Natural killer cell treated with Interleukin-12 subunit alpha and Interleukin-12 subunit beta and Interleukin-15 and Interleukin-18, amount 100 ng/mL, for 72 hours (primary cell): ENCODE measurements around the gene KLHL2. TPM values are rescaled to one million over a fixed set of nuclear protein-coding genes. Genes with fewer than 3 reads are reported as not detected.
A peak's percentile ranks its signal among the peaks of the same experiment; 100 is the strongest.
"Not testable (repeated sequence)": the region's sequence is repeated elsewhere in the genome, so short reads cannot be mapped to it uniquely, and the experiment has no call there.

Experiments used
- ATAC-seq, 2 donors: fragments of 150-1000 bp; cut with Tn5 transposase in 1 of 2; sonication (Bioruptor Pico), chemical (Tn5 transposase) in 1 of 2; 2 replicates each; pipeline ENCODE4 v1.10.0; 2021
- DNase-seq: peaks from one replicate; pipeline ENCODE4 v3.0.0; 2022; ENCODE audit warnings: low spot score
- H3K27ac Mint-ChIP-seq, 2 donors: 1 replicate in 1 of 2; 2 replicates in 1 of 2; pipeline ENCODE4 v1.8.0; 2022; ENCODE audit warnings: mixed read lengths in 2 of 2, mild to moderate bottlenecking in 1 of 2, moderate library complexity in 1 of 2
- H3K27me3 Mint-ChIP-seq, 2 donors: 1 replicate in 1 of 2; 2 replicates in 1 of 2; pipeline ENCODE4 v1.8.0; 2022; ENCODE audit warnings: mixed read lengths in 2 of 2
- H3K36me3 Mint-ChIP-seq: one replicate; pipeline ENCODE4 v1.8.0; 2022; ENCODE audit warnings: mixed read lengths
- H3K4me1 Mint-ChIP-seq, 2 donors: 1 replicate in 1 of 2; 2 replicates in 1 of 2; pipeline ENCODE4 v1.8.0; 2022; ENCODE audit warnings: low read depth in 2 of 2, mixed read lengths in 2 of 2, mild to moderate bottlenecking in 1 of 2
- H3K4me3 Mint-ChIP-seq: one replicate; pipeline ENCODE4 v1.8.0; 2022; ENCODE audit warnings: mixed read lengths
- H3K9me3 Mint-ChIP-seq: 2 replicates; pipeline ENCODE4 v1.8.0; 2022; ENCODE audit warnings: mixed read lengths
- total RNA-seq, 2 donors: library from RNA; stranded (reverse); gene quantifications; one replicate each; pipeline ENCODE4 v1.2.3, GENCODE V29; 2022

Gene KLHL2
- total RNA-seq, 2 donors from 2014 or later, result 53.7 to 80.1 TPM

DNA sequence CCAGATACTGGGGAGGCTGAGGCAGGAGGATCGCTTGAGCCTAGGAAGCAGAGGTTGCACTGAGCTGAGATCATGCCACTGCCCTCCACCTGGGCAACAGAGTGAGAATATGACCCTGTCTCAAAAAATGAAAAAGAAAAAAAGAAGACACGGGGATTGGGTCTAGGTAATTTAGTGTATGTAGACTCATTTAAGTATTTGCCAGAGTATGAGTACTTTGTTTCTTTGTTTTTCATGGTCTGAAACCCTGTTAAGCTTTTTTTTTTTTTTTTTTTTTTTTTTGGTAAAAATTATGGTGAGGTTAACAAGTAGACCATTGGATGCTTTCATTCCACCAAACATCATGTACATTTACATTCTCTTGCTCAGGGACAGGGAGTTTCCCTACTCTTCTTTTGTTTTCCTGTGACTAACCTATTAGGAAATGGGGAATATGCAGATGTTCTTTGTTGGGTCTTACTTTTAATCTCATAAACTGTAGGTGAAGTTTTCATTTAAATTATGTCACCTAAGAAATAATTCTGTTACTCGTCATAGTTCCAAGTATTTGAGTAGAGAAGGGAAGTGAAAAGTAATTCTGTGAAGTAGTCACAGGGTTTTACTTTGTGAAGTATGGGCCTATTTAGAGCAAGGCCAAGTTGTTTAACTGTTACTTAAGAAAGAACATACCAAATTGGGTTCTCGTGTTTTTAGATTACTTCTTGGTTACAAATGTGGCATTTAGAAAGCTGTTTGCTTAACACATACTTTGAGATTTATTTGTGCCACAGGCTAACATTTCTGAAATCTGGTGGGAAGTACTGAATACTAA, 25.5 kb downstream of the KLHL2 start:
- Mint-ChIP-seq H3K4me3 (peak overlapping the region; percentile 72), H3K36me3 (peaks cover 21% of the 10 kb centered on the region), H3K27ac (peak overlapping the region; percentile 90 to 93), H3K4me1 (peaks cover 27 to 30% of the 10 kb centered on the region in 2 donors)
- not testable (repeated sequence) for H3K27me3 Mint-ChIP-seq, H3K9me3 Mint-ChIP-seq, DNase-seq
- peak; percentile 88 to 90 for ATAC-seq

DNA sequence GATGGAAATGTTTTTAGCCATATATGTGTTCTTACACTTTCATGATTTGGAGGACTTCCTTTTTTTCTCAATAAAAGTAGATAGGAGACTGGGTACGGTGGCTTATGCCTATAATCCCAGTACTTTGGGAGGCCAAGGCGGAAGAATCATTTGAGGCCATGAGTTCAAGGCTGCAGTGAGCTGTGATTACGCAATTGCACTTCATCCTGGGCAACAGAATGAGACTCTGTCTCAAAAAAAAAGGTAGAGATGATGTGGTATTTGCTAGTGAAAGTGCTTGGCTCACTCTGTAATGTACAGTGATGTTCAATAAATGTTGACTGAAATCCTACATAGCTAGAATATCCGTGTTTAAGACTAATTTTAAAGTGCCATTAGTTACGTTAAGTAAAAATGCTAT, 27.4 kb downstream of the KLHL2 start:
- no peaks in the 10 kb centered on the region for H3K27me3 Mint-ChIP-seq
- no peak for DNase-seq
- H3K27ac Mint-ChIP-seq, result peak overlapping the region in 1 of 2 donors; percentile 90
- H3K9me3 Mint-ChIP-seq, result no peaks in the 10 kb centered on the region
- H3K4me1 Mint-ChIP-seq, result peaks cover 32% of the 10 kb centered on the region in 2 donors
- ATAC-seq, result no peak
- H3K36me3 Mint-ChIP-seq, result peaks cover 18% of the 10 kb centered on the region
- no peak overlapping the region for H3K4me3 Mint-ChIP-seq

DNA sequence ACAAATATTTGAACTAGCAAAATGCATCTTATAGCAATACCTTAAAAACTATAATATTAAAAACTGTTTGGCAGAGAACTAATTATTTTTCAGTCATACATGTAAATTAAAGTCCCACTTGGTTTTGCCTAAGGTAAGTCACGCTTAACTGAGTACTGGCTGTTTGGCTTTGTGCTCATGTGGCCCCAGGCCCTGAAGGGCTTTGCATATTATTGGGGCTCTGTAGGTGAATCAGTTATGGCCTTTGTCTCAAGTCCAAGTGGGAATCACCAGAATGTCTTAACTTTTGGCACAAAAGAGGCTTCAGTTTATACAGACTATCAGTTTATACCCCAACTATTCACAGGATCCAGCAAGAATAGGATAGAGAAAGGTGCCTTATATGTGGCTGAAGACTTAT, 29.5 kb downstream of the KLHL2 start:
- not testable (repeated sequence) for H3K9me3 Mint-ChIP-seq, H3K27ac Mint-ChIP-seq, H3K4me3 Mint-ChIP-seq, DNase-seq, ATAC-seq, H3K27me3 Mint-ChIP-seq
- peaks cover 30 to 34% of the 10 kb centered on the region in 2 donors for H3K4me1 Mint-ChIP-seq
- peaks cover 11% of the 10 kb centered on the region for H3K36me3 Mint-ChIP-seq

DNA sequence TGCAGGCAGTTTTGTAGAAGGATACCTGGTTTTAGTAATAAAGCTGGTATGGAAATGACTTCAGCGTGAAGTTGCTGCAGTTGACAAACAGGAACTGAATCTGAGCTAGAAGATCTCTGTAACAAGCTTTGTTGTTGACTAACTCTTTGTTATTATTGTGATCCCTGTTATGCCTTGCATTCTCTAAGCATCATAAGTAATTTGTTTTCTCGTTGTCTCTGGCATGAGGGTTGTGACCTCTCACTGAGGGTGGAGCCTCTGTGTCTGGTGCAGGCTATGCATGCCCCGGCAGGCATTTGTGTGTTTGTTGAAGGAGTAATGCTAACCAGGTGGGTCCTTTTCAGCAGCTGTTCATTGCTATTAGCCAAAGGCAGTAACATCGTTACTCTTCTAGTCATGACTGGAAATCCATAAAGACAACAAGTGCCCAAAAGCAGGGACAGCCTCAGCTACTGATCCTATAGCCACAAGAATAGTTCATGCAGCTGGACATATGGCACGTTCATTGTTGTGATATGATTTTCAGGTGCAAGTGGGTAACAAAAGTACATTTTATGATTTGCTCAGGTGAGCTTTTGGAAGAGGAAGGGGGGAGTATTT, 30.8 kb downstream of the KLHL2 start:
- not testable (repeated sequence) for DNase-seq, H3K4me3 Mint-ChIP-seq, ATAC-seq, H3K9me3 Mint-ChIP-seq, H3K27me3 Mint-ChIP-seq
- peaks cover 11% of the 10 kb centered on the region for H3K36me3 Mint-ChIP-seq
- H3K4me1 Mint-ChIP-seq, result peaks cover 28 to 32% of the 10 kb centered on the region in 2 donors
- peak overlapping the region; percentile 12 to 46 for H3K27ac Mint-ChIP-seq

DNA sequence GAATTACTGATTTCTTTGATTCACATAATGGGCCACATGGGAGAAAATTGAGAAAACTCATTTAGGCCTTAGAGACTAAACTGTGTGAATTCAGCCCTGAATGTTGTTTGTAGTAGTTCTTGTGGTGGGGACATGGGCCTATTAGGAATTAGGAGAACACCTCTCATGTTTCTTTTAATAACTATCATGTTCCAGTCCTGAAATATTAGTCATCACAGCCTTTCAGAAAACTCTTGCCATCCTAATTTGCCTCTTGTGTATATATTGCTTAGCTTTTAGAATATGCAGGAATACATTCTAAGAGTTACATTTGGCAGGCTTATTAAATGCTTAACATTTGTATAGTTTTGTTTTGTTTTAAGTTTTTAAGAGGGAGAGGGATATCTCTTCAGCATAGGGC, 33.4 kb downstream of the KLHL2 start:
- H3K4me3 Mint-ChIP-seq, H3K9me3 Mint-ChIP-seq, H3K27ac Mint-ChIP-seq, ATAC-seq, DNase-seq, H3K27me3 Mint-ChIP-seq: not testable (repeated sequence)
- peaks cover 19% of the 10 kb centered on the region in 2 donors for H3K4me1 Mint-ChIP-seq
- peaks cover 20% of the 10 kb centered on the region for H3K36me3 Mint-ChIP-seq

DNA sequence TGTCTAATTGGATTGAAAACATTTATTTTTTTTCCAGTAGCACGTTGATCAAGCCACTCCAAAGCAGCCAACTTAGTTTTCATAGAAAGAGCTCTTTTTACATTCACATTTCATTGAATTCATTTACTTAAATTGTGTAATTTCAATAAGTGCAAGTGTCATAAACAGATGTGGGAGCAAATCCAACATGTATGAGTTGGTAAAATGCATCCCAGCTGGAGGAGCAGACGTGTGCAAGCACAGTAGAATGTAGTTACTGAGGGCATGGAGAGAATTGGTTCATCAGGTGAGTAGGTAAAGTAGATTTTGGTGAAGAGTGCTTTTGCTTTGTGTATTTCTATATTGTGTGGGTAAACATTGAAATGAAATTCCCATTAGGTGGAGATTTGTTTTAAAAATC, 36.8 kb downstream of the KLHL2 start:
- H3K27me3 Mint-ChIP-seq, H3K27ac Mint-ChIP-seq, ATAC-seq, H3K4me3 Mint-ChIP-seq, DNase-seq, H3K4me1 Mint-ChIP-seq, H3K9me3 Mint-ChIP-seq: not testable (repeated sequence)
- peaks cover 12% of the 10 kb centered on the region for H3K36me3 Mint-ChIP-seq

DNA sequence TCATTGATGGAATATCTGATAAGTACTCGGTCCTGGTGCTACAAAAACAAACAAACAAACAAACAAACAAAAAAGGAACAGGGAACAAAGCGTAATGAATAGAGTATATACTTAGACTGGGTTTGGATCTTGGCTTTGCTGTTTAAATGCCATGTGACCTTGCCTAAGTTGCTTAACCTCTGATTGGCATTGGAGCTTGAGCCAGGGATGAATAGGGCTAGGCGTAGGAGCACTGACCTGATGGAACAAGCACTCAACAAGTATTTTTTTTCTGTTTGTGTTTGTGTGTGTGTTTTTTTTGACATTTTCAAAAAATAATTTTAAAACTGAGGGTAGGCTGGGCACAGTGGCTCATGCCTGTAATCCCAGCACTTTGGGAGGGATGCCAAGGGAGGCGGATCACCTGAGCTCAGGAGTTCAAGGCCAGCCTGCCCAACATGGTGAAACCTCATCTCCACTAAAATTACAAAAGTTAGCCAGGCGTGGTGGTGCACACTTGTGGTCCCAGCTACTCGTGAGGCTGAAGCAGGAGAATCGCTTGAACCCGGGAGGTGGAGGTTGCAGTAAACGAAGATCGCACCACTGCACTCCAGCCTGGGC, 37.3 kb downstream of the KLHL2 start:
- not testable (repeated sequence) for ATAC-seq, DNase-seq, H3K4me3 Mint-ChIP-seq, H3K27me3 Mint-ChIP-seq, H3K27ac Mint-ChIP-seq, H3K9me3 Mint-ChIP-seq
- Mint-ChIP-seq H3K4me1 (peaks cover 5 to 11% of the 10 kb centered on the region in 2 donors), H3K36me3 (peaks cover 12% of the 10 kb centered on the region)

DNA sequence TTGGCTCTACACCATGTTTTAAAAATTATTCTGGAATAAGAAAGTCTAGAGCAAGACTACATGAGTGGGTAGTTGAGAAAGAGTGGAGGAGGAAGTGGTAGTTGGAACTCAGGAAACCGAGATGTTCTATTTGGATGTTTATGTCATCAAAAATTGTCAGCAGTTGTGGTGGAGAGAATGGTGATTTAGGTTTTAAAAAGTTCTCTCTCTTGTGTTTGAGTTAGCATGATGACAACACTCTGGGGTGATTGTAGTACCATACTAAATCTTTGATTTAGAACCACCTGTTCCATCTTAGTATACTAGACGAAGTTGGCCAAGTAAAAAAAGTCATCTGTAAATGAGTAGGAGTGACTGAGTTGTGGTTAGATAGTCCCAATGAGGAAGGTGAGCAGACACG, 40.7 kb downstream of the KLHL2 start:
- Mint-ChIP-seq H3K4me1 (peaks cover 0 to 11% of the 10 kb centered on the region in 2 donors), H3K27ac (no peak overlapping the region), H3K27me3 (no peaks in the 10 kb centered on the region), H3K9me3 (no peaks in the 10 kb centered on the region), H3K4me3 (no peak overlapping the region), H3K36me3 (peaks cover 12% of the 10 kb centered on the region)
- DNase-seq (no peak), ATAC-seq (peak in 1 of 2 donors; percentile 49)

DNA sequence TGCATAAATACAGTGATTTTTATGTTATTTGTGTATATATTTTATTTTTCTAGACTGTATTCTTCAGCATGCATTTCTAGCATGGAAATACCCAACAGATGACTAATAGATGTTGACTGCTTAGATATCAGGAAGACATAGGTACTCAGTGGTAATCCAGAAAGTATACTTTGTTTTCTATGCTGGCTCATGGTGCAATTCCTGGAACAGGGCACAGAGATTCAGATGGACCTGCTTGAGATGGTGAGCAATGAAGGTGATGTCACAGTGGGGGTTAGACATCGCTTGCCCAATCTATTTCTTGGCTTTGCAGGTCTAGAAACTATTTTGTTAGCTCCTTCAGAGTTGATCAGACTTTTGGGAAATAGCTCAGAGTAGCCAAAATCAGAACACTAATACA, 41.5 kb downstream of the KLHL2 start:
- not testable (repeated sequence) for H3K9me3 Mint-ChIP-seq, H3K27ac Mint-ChIP-seq, H3K27me3 Mint-ChIP-seq, H3K4me3 Mint-ChIP-seq, DNase-seq, H3K36me3 Mint-ChIP-seq
- peak; percentile 38 to 50 for ATAC-seq
- H3K4me1 Mint-ChIP-seq, result peaks cover 0 to 11% of the 10 kb centered on the region in 2 donors

DNA sequence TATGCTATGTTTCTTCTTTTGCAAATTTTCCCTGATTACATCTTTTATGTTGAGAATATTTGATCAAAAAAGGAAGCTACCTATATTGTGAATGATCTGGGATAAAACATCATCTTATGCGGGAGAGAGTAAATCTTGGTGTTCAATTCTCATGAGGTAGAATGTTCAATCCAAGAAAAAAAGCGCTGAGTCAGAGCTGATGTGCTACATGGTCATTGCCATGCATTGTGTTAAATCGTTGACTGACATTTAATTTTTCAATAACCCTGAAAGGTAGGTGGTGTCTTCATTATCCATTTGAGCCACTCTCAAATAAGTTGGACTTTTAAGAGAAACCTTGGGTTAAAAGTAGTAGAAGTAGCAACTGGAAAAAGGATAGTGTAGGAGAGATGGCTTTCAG, 47.4 kb downstream of the KLHL2 start:
- H3K36me3 Mint-ChIP-seq, DNase-seq, H3K4me3 Mint-ChIP-seq, H3K9me3 Mint-ChIP-seq, H3K27me3 Mint-ChIP-seq, ATAC-seq: not testable (repeated sequence)
- peaks cover 28% of the 10 kb centered on the region in 2 donors for H3K4me1 Mint-ChIP-seq
- peak overlapping the region; percentile 77 to 84 for H3K27ac Mint-ChIP-seq

DNA sequence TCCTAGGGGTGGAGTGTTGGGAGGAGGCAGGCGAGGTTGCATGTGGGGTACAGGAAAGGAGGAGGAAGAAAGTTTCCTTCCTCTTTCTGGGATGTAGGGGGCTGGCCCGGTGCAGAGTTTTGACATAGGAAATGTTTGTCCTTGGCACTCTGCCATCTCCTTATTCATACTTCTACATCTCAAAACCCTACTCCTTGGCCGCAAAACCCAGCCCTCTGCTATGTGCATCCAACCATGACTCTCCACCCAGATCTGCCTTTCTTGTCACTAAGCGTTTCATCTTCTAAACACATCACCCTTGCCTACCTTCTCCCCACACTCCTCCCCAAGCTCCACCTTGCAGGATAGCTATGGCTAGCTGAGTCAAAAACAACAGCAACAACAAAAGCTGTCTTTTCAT, 48.1 kb downstream of the KLHL2 start:
- Mint-ChIP-seq H3K27ac (peak overlapping the region; percentile 77 to 84), H3K4me3 (peak overlapping the region; percentile 71), H3K4me1 (peaks cover 28 to 29% of the 10 kb centered on the region in 2 donors)
- H3K9me3 Mint-ChIP-seq, H3K27me3 Mint-ChIP-seq, H3K36me3 Mint-ChIP-seq, DNase-seq: not testable (repeated sequence)
- ATAC-seq, result peak; percentile 78 to 86

DNA sequence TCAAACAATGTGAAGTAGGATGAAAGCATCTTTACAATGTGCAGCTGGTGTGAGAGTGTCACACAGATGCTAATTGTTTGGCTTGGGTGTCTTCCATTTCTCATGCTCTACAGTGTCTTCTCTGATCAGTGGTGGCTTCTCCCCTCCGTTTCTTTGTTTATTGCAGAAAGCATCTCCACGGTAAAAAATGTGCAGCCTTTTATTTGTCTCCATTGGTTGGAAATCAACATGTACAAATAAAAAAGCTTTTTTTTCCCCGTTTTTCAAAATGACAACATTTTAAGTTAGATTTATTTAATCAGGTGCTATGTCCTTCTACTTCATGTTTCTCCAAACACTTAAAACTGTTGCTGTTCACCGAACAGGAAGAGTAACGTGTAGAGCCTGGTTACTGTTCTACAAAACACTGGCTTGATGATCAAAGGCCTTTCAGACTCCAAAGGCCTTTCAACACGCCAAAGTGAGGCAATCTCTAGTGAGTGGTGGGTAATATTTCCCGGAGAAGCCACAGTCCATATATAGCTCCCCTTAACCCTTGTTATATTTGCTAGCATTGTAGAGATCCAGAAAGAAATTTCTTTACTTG, 48.8 kb downstream of the KLHL2 start:
- peak; percentile 47 to 64 for ATAC-seq
- not testable (repeated sequence) for H3K27me3 Mint-ChIP-seq

DNA sequence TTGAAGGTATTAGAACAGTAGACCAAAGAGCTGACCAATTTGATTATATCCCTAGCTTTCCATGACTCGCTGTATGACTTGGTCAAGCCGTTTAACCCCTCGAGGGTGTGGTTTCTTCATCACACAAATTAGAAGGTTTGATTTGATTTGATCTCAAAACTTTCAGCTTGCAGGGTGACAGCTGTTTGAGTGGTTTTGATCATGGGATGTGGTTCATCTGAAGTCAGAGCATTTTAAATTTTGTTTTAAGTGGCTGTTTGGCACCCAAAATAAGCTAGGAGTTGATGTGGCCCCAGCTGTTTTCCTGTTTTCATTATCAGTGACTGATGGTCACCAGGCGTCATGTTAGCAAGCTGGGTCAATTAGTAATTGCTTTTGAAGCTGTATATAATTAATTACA, 52.4 kb downstream of the KLHL2 start:
- not testable (repeated sequence) for H3K4me3 Mint-ChIP-seq, DNase-seq, H3K36me3 Mint-ChIP-seq, H3K27ac Mint-ChIP-seq, ATAC-seq, H3K27me3 Mint-ChIP-seq, H3K9me3 Mint-ChIP-seq
- H3K4me1 Mint-ChIP-seq, result peaks cover 24 to 26% of the 10 kb centered on the region in 2 donors

More for the DNA sequence above, 48.8 kb downstream of the KLHL2 start:
- H3K9me3 Mint-ChIP-seq, DNase-seq, H3K36me3 Mint-ChIP-seq: not testable (repeated sequence)
- H3K27ac Mint-ChIP-seq, result peak overlapping the region; percentile 77 to 84
- H3K4me3 Mint-ChIP-seq, result peak overlapping the region; percentile 71
- peaks cover 28 to 29% of the 10 kb centered on the region in 2 donors for H3K4me1 Mint-ChIP-seq

DNA sequence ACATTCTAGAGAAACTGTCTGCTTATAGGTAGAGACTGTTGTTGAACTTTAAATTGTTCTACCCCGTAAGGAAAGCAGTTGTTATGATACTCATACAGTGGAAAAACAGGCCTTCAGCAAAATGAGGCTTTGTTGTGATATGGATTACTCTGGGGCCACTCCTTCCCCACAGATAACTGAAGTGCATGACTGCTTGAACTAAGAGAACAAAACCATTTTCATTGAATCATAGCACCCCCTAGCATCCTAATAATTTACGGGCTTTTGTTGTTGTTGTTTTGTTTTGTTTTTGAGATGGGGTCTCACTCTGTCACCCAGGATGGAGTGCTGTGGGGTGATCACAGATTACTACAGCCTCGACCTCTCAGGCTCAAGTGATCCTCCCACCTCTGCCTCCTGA, 54.9 kb downstream of the KLHL2 start:
- not testable (repeated sequence) for ATAC-seq, H3K9me3 Mint-ChIP-seq, H3K4me3 Mint-ChIP-seq, H3K27me3 Mint-ChIP-seq, H3K36me3 Mint-ChIP-seq, DNase-seq, H3K27ac Mint-ChIP-seq
- peaks cover 4 to 14% of the 10 kb centered on the region in 2 donors for H3K4me1 Mint-ChIP-seq
